Islet precursor cell (in vitro differentiated cells): ENCODE measurements around the gene IL13RA1.
"Not testable (repeated sequence)": the region's sequence is repeated elsewhere in the genome, so short reads cannot be mapped to it uniquely, and the experiment has no call there.

Source experiments
- DNase-seq: peaks from one replicate; pipeline ENCODE4 v3.0.0-alpha.2; 2018

The IL13RA1 gene

DNA sequence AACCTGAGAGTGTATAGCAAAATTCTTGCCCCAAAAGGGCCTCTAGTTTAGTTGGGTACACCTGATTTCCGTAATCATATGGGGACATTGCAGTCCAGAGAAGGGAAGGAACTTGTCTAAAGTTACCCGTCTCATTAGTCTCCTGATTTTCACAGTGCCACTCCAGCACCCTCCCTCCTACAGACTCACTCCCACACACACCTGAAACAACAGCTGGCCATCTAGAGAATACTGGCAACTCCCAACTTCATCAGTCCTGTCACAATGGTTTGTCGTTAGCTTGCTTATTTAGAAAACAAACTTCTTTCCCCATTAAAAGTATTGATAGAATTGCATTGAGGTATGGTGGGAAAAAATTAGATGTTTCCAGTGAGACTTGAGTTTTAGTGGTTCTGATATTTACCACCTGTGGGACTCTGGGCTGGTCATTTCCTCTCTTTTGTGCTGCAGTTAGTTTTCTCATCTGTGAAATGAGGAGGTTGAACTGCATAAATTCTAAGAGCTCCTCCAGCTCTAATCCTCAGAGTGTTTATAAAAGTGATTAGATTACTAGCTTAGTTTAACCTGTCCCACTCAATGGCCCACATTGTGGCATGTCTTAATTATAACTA is 1.7 kb downstream of the IL13RA1 start:
- DNase-seq, result no peak

DNA sequence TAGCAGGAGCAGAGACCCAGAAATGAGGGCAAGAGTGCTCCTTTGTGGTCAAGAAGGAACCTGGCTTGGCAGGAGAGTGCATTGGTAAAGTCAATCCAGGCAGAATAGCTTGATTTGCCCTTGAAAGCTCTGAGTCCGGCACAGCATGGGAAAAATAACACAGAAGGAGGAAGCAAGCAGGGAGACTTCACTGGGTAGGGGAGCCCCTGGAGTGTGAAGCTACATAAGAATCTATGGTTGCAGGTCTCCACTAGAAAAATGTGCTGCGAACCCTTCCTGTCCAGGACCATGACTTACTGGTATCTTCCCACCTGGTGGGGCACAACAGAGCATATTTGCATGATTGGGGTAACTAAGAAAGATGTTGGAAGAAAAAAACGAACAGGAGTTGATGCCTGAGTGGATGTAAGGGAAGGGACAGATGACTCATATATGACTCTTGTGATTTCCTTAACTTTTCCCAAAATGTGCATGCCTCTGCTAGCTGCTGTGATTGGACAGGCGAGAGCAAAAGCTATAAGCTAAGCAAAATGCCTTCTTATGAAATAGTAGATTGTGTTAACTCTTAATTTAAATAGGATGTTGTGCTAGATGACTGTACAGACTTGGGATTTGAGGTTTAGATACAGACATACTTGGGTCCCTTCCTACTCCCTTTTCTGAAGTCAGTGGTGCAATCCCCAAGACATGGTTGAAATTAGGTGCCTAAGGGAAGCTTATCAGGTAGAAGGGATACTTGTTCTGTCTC is 3.3 kb downstream of the IL13RA1 start:
- DNase-seq, result no peak

DNA sequence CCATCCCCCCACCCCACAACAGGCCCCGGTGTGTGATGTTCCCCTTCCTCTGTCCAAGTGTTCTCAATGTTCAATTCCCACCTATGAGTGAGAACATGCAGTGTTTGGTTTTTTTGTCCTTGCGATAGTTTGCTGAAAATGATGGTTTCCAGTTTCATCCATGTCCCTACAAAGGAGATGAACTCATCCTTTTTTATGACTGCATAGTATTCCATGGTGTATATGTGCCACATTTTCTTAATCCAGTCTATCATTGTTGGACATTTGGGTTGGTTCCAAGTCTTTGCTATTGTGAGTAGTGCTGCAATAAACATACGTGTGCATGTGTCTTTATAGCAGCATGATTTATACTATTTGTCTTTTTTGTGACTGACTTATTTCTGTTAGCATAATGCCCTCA is 5.1 kb downstream of the IL13RA1 start:
- not testable (repeated sequence) for DNase-seq

- no peak for DNase-seq
These were observed 7.5 kb downstream of the IL13RA1 start for GRCh38 chrX:118734909-118735308.

DNA sequence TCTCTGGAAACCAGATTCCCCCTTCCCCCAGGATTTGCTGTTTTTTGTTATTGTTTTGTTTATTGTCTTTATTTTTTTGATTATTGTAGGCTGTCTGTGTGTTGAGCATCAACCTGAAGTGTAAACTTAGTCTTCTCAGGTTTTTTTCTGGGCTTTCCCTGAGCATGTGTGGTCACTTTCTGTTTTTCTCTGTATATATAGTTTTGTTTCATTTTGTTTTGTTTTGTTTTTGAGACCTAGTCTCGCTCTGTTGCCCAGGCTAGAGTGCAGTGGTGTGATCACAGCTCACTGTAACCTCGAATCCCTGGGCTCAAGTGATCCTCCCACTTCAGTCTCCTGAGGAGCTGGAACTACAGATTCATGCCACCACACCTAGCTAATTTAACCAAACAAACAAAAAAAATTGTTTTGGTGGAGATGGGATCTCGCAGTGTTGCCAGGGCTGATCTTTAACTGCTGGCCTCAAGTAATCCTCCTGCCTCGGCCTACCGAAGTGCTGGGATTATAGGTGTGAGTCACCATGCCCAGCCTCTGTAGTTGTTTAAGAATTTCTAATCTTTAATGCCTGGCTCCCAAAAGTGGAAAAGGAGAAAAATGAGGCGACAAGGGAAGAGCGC is 9.1 kb downstream of the IL13RA1 start:
- DNase-seq, result no peak

DNA sequence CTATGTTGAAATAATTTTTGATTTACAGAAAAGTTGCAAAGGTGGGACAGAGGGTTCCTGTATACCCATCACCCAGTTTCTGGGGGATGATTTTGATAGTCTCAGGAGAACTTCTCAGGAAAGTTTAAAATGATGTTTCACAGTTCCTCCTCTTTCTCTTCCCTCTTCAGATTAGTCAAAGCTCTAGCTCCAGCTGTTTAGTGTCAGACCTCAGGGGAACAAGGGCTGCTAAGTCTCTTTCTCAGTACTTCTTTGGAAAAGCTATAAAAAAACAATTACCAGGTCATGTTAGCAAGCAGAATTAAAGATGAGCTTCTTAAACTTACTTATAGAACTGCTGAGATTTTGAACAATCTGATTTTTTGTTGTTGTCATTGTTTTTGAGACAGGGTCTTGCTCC is 12.2 kb downstream of the IL13RA1 start:
- DNase-seq, result no peak

GRCh38 chrX:118740276-118740889 is 13.0 kb downstream of the IL13RA1 start:
- DNase-seq, result no peak

DNA sequence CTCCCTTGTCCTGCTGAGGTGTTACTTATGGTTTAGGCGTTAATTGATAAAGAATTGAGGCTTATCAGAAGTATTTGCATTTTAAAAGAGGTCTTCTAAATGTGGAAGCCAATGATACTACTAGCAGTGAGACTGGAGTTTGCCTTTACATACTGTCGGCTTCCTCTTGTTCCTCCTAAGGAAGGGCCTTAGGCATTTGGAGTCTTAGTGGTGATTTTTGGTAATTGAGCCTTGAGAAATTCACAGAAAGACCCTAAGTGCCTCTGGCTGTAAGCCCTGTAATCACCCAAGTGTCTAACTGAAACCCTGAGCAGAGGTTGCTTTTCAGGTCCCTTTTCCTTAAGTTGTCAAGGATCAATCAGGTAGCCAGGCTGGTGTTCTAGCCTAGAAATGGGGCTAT is 14.8 kb downstream of the IL13RA1 start:
- DNase-seq, result no peak

DNA sequence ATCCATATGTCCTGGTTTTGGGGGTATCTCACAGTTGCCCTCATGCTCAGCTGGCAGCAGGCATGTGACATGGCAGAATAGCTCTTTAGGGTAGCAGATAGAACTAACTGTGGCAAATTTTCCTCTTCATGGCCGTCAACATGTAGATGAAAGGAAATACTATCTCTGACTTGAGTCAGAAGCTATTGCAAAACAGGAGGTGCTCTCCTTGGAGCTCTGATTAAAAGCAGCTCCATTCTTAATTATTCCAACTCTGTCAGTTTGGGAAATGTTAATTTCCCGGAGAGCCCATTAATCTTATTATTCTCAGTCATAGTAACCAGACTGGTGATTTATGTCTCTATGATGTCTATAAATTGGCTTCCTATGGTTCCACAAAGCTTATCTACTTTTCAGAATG is 18.2 kb downstream of the IL13RA1 start:
- no peak for DNase-seq

DNA sequence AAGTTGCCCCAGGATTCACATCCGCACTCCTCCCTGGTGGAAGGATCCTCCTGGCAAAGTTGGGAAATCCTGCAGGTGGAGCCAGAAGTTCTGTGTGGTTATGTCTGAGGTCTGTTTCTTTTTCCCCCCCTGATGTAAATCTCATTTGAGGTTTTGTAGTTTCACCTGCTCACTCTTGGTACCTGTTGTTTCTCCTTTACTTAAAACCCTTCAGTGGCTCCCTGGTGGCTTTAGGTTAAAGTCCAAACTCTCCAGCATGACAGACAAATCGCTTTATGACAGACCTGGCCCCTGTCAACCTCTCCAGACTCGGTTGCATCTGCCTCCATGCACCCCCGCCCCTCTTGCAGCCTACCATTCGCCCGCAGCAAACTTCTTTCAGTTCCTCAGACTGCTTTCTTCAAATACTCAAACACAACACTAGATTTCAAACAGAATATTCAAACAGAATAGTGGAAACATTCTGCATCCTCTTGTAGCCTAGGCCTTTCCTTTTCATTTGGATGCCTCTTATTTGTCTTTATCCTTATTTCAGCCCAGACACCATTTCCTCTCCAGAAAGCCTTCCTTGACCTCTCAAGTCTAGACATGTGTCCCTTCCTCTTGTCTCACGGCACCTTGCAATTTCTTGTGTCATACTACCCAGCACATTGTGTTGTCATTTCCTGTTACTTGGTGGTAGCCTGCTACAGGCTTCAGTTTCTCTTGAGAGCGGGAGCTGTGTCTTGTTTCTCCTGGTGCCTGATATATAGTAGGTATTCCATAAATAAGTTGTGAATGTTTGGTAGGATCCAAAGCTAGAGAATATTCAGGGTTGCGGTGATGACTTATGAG is 24.8 kb downstream of the IL13RA1 start:
- DNase-seq, result no peak

GRCh38 chrX:118755633-118756032 is 28.2 kb downstream of the IL13RA1 start:
- DNase-seq, result no peak

DNA sequence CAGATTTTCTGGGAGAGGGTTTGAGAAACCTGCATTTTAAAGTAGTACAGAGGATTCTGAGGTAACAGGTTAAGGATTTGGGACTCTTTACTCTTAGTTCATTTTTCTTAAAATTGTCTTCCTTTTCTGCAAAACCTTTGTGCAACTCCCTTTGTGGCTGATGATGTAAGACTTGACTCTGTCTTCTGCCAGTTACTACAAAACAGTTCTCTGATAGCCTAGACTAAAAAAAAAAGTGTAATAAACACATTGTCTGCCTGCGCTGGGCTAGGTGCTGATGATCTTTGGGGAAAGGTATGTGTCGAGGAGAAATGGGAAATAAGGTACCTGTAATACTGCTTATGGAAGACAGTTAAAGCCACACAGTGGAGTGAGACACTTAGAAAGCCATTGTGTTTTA is 28.7 kb downstream of the IL13RA1 start:
- DNase-seq, result no peak

- DNase-seq, result no peak
These were observed 31.1 kb downstream of the IL13RA1 start for GRCh38 chrX:118758511-118758910.

- DNase-seq, result no peak
These were observed 32.6 kb downstream of the IL13RA1 start for GRCh38 chrX:118760025-118760424.

- DNase-seq, result no peak
These were observed 34.7 kb downstream of the IL13RA1 start for GRCh38 chrX:118761939-118762707.

- no peak for DNase-seq
These were observed 36.1 kb downstream of the IL13RA1 start for GRCh38 chrX:118763489-118763888.

GRCh38 chrX:118764122-118764521 is 36.7 kb downstream of the IL13RA1 start:
- DNase-seq, result no peak

- no peak for DNase-seq
These were observed 42.8 kb downstream of the IL13RA1 start for GRCh38 chrX:118770133-118770760.

GRCh38 chrX:118772051-118772450 is 44.6 kb downstream of the IL13RA1 start:
- DNase-seq, result no peak

DNA sequence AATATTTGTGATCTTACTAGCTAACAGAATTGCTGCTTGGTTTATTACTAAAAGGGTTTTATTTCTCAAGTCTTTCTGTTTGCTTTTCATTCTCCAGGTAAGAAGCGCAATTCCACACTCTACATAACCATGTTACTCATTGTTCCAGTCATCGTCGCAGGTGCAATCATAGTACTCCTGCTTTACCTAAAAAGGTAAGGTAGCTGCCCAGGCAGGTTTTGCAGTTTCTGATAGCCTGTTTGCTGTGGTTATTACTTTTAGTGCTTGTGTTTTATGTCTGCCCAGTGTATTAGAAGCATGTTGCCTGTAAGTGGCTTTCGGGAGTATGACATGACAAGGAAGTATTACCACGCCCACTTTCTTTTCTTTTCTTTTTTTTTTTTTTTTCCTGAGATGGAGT is 46.4 kb downstream of the IL13RA1 start:
- no peak for DNase-seq

- DNase-seq, result no peak
These were observed 52.2 kb downstream of the IL13RA1 start for GRCh38 chrX:118779581-118779980.

- no peak for DNase-seq
These were observed 53.1 kb downstream of the IL13RA1 start for GRCh38 chrX:118780509-118780908.
